ENCODE measurements around the gene UBA3. TPM values are rescaled to one million over a fixed set of nuclear protein-coding genes. Genes with fewer than 3 reads are reported as not detected.
A peak's percentile ranks its signal among the peaks of the same experiment; 100 is the strongest.

The UBA3 gene
- total RNA-seq, 1 experiment from 2014 or later, result 40.5 TPM

DNA sequence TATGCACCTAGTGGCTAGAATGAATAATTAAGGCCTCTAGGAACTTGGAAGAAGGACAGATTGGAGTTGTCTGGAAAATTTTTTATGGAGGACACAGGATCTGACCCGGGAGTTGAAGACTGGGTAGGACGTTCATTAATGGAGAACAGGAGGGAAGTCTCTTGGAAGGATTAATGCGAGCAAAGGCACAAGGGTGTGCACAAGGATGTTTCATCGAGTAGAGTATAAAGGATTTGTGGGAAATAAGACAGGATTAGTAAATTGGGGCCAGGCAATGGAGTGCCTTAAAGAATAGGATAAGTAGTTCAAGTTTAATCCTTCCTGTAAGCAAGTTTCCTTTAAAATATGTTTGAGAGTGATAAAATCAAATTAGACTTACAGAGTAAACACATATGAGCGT lies 27.7 kb upstream of the UBA3 start:
- ChIA-PET POLR2A (ENCODE audit: low non-redundant PET) (no interaction called here), CTCF (no interaction called here)
- Histone ChIP-seq H3K9me3 (ENCODE audit: low read depth, low read length, poor library complexity, severe bottlenecking) (no peaks in the 10 kb centered on the region), H3K27me3 (replicated peaks; ENCODE audit: insufficient read depth, low read depth, low read length, poor library complexity) (no peaks in the 10 kb centered on the region), H3K27ac (ENCODE audit: low read depth, low read length, poor library complexity, severe bottlenecking) (no peak overlapping the region), H3K4me3 (ENCODE audit: low read depth, low read length, poor library complexity, severe bottlenecking) (no peak overlapping the region), H3K4me1 (ENCODE audit: insufficient read depth, low read length, poor library complexity, severe bottlenecking) (peaks cover 4% of the 10 kb centered on the region), H3K36me3 (ENCODE audit: insufficient read depth, low read length, poor library complexity, severe bottlenecking) (no peaks in the 10 kb centered on the region)
- DNase-seq (ENCODE audit: low spot score), result peak; percentile 5
- no TSS peak for BruUV-seq (replicated peaks)
- intact Hi-C loops (cut with micrococcal nuclease; ENCODE audit: unreplicated experiment), result no loop called here
- TF ChIP-seq EZH2 (IDR thresholded peaks at IDR 0.05; ENCODE audit: borderline replicate concordance, low read depth, low read length, poor library complexity, severe bottlenecking), result no peak
- TF ChIP-seq, protein P1, sequence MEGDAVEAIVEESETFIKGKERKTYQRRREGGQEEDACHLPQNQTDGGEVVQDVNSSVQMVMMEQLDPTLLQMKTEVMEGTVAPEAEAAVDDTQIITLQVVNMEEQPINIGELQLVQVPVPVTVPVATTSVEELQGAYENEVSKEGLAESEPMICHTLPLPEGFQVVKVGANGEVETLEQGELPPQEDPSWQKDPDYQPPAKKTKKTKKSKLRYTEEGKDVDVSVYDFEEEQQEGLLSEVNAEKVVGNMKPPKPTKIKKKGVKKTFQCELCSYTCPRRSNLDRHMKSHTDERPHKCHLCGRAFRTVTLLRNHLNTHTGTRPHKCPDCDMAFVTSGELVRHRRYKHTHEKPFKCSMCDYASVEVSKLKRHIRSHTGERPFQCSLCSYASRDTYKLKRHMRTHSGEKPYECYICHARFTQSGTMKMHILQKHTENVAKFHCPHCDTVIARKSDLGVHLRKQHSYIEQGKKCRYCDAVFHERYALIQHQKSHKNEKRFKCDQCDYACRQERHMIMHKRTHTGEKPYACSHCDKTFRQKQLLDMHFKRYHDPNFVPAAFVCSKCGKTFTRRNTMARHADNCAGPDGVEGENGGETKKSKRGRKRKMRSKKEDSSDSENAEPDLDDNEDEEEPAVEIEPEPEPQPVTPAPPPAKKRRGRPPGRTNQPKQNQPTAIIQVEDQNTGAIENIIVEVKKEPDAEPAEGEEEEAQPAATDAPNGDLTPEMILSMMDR (conservative IDR thresholded peaks at IDR 0.05; ENCODE audit: low read depth, low read length), result no peak

DNA sequence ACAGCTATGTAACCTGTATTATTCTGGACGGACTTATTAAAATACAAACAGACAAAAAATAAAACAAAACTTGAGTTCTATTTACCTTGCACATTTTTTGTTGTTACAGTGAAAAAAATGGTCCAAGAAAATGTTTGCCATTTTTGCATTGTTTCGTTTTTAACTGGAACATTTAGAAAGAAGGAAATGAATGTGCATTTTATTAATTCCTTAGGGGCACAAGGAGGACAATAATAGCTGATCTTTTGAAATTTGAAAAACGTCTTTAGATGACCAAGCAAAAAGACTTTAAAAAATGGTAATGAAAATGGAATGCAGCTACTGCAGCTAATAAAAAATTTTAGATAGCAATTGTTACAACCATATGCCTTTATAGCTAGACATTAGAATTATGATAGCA lies 25.2 kb upstream of the UBA3 start:
- H3K27me3 ChIP-seq (replicated peaks; ENCODE audit: insufficient read depth, low read depth, low read length, poor library complexity), result no peaks in the 10 kb centered on the region
- no TSS peak for BruUV-seq (replicated peaks)
- peaks cover 4% of the 10 kb centered on the region for H3K4me1 ChIP-seq (ENCODE audit: insufficient read depth, low read length, poor library complexity, severe bottlenecking)
- no peaks in the 10 kb centered on the region for H3K9me3 ChIP-seq (ENCODE audit: low read depth, low read length, poor library complexity, severe bottlenecking)
- CTCF ChIA-PET, result no interaction called here
- intact Hi-C loops (cut with micrococcal nuclease; ENCODE audit: unreplicated experiment), result no loop called here
- DNase-seq (ENCODE audit: low spot score), result no peak
- TF ChIP-seq EZH2 (IDR thresholded peaks at IDR 0.05; ENCODE audit: borderline replicate concordance, low read depth, low read length, poor library complexity, severe bottlenecking), result no peak
- TF ChIP-seq, protein P1 (conservative IDR thresholded peaks at IDR 0.05; ENCODE audit: low read depth, low read length), result no peak
- H3K27ac ChIP-seq (ENCODE audit: low read depth, low read length, poor library complexity, severe bottlenecking), result no peak overlapping the region
- no peak overlapping the region for H3K4me3 ChIP-seq (ENCODE audit: low read depth, low read length, poor library complexity, severe bottlenecking)
- no peaks in the 10 kb centered on the region for H3K36me3 ChIP-seq (ENCODE audit: insufficient read depth, low read length, poor library complexity, severe bottlenecking)
- POLR2A ChIA-PET (ENCODE audit: low non-redundant PET), result no interaction called here

DNA sequence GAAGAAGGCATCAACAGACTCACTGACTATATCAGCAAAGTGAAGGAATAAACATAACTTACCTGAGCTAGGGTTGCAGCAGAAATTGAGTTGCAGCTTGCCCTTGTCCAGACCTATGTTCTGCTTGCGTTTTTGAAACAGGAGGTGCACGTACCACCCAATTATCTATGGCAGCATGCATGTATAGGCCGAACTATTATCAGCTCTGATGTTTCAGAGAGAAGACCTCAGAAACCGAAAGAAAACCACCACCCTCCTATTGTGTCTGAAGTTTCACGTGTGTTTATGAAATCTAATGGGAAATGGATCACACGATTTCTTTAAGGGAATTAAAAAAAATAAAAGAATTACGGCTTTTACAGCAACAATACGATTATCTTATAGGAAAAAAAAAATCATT lies 24.4 kb upstream of the UBA3 start:
- Histone ChIP-seq H3K27me3 (replicated peaks; ENCODE audit: insufficient read depth, low read depth, low read length, poor library complexity) (no peaks in the 10 kb centered on the region), H3K36me3 (ENCODE audit: insufficient read depth, low read length, poor library complexity, severe bottlenecking) (no peaks in the 10 kb centered on the region), H3K4me3 (ENCODE audit: low read depth, low read length, poor library complexity, severe bottlenecking) (no peak overlapping the region), H3K27ac (ENCODE audit: low read depth, low read length, poor library complexity, severe bottlenecking) (no peak overlapping the region), H3K4me1 (ENCODE audit: insufficient read depth, low read length, poor library complexity, severe bottlenecking) (peaks cover 4% of the 10 kb centered on the region), H3K9me3 (ENCODE audit: low read depth, low read length, poor library complexity, severe bottlenecking) (no peaks in the 10 kb centered on the region)
- no peak for TF ChIP-seq EZH2 (IDR thresholded peaks at IDR 0.05; ENCODE audit: borderline replicate concordance, low read depth, low read length, poor library complexity, severe bottlenecking)
- TF ChIP-seq, protein P1 (conservative IDR thresholded peaks at IDR 0.05; ENCODE audit: low read depth, low read length), result no peak
- POLR2A ChIA-PET (ENCODE audit: low non-redundant PET), result no interaction called here
- intact Hi-C loops (cut with micrococcal nuclease; ENCODE audit: unreplicated experiment), result no loop called here
- CTCF ChIA-PET, result no interaction called here
- DNase-seq (ENCODE audit: low spot score), result no peak
- BruUV-seq (replicated peaks), result no TSS peak

All from A673 (cell line).